ENCODE data around the gene KCNG2. TPM values are rescaled to one million over a fixed set of nuclear protein-coding genes. Genes with fewer than 3 reads are reported as not detected.

KCNG2 gene
- total and polyA plus RNA-seq, 2 experiments from 2014 or later: 0.13 to 0.52 TPM

DNA sequence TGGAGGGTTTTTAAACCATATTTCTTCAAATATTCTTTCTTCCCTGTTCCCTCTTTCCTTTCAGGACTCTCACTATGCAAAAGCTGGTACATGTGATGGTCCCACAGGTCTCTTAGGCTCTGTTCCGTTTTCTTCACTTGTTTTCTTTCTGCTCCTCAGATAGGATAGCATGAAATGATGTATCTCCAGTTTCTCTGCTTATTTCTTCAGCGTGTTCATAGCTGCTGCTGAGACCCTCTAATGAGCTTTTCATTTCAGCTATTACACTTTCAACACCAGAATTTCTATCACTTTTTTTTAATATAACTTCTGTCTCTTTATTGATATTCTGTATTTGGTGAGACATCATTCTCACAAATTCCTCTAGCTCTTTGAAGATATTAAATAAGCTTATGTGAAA is 63.9 kb downstream of the KCNG2 start (continued):
- TF ChIP-seq, protein P1, sequence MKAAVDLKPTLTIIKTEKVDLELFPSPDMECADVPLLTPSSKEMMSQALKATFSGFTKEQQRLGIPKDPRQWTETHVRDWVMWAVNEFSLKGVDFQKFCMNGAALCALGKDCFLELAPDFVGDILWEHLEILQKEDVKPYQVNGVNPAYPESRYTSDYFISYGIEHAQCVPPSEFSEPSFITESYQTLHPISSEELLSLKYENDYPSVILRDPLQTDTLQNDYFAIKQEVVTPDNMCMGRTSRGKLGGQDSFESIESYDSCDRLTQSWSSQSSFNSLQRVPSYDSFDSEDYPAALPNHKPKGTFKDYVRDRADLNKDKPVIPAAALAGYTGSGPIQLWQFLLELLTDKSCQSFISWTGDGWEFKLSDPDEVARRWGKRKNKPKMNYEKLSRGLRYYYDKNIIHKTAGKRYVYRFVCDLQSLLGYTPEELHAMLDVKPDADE (IDR thresholded peaks at IDR 0.05): no peak
- TF ChIP-seq ZNF114 (CRISPR knock-in tag; IDR thresholded peaks at IDR 0.05) (no peak), POLR2AphosphoS5 (IDR thresholded peaks at IDR 0.05; ENCODE audit: low read depth) (no peak)

DNA sequence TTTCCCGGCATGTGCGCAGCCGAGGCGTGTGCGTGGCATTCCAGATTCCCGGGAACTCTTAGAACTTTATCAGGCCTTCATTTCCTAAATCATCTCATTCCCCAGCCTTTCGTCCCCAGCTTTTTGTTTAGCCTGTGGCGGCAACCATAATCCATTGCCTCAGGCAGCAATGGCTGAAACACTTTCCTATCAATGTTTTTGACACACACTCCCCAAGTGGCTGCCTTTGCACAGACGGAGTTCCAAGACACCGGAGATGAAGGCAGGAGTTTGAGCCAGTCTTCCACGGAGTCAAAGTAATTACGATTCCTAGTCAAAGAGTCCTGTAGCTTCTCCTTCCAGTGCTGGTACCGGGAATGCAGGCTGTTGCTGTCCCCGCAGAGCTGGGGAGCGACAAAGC is 64.8 kb downstream of the KCNG2 start:
- Mint-ChIP-seq H3K4me1 (no peaks in the 10 kb centered on the region), H3K9me3 (no peaks in the 10 kb centered on the region), H3K4me3 (no peak overlapping the region), H3K27ac (no peak overlapping the region), H3K27me3 (ENCODE audit: insufficient read depth, low read depth, poor library complexity) (peaks cover 2% of the 10 kb centered on the region), H3K36me3 (ENCODE audit: low read depth) (no peaks in the 10 kb centered on the region)
- Histone ChIP-seq H3K9me2 (ENCODE audit: insufficient read depth) (no peaks in the 10 kb centered on the region), H3K4me1 (ENCODE audit: insufficient read depth) (no peaks in the 10 kb centered on the region), H3K4me3 (no peak overlapping the region), H3K36me3 (ENCODE audit: insufficient read depth) (no peaks in the 10 kb centered on the region), H3K27me3 (ENCODE audit: insufficient read depth) (no peaks in the 10 kb centered on the region), H3F3A (replicated peaks; ENCODE audit: low read depth) (no peaks in the 10 kb centered on the region), H4K20me1 (replicated peaks; ENCODE audit: insufficient read depth) (no peaks in the 10 kb centered on the region), H3K79me2 (replicated peaks; ENCODE audit: insufficient read depth) (no peaks in the 10 kb centered on the region), H3K4me2 (no peak overlapping the region), H3K27ac (ENCODE audit: low read depth) (no peak overlapping the region), H2AFZ (0 out of 2 replicates have a peak overlapping the region, but pooled peaks have one; percentile 28)
- no peak for TF ChIP-seq POLR2AphosphoS5 (IDR thresholded peaks at IDR 0.05; ENCODE audit: low read depth)
- no peak for TF ChIP-seq ZNF114 (CRISPR knock-in tag; IDR thresholded peaks at IDR 0.05)
- TF ChIP-seq, protein P1 (IDR thresholded peaks at IDR 0.05): no peak
- no peak for TF ChIP-seq JUNB (IDR thresholded peaks at IDR 0.05; ENCODE audit: unreplicated experiment)
- TF ChIP-seq, protein P2, sequence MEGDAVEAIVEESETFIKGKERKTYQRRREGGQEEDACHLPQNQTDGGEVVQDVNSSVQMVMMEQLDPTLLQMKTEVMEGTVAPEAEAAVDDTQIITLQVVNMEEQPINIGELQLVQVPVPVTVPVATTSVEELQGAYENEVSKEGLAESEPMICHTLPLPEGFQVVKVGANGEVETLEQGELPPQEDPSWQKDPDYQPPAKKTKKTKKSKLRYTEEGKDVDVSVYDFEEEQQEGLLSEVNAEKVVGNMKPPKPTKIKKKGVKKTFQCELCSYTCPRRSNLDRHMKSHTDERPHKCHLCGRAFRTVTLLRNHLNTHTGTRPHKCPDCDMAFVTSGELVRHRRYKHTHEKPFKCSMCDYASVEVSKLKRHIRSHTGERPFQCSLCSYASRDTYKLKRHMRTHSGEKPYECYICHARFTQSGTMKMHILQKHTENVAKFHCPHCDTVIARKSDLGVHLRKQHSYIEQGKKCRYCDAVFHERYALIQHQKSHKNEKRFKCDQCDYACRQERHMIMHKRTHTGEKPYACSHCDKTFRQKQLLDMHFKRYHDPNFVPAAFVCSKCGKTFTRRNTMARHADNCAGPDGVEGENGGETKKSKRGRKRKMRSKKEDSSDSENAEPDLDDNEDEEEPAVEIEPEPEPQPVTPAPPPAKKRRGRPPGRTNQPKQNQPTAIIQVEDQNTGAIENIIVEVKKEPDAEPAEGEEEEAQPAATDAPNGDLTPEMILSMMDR (conservative IDR thresholded peaks at IDR 0.05; ENCODE audit: low read depth in 2 of 2): no peak
- TF ChIP-seq ZNF331 (CRISPR knock-in tag; IDR thresholded peaks at IDR 0.05; ENCODE audit: low read depth): no peak
- DNase-seq (ENCODE audit: low spot score) (no peak), ATAC-seq (no peak)

DNA sequence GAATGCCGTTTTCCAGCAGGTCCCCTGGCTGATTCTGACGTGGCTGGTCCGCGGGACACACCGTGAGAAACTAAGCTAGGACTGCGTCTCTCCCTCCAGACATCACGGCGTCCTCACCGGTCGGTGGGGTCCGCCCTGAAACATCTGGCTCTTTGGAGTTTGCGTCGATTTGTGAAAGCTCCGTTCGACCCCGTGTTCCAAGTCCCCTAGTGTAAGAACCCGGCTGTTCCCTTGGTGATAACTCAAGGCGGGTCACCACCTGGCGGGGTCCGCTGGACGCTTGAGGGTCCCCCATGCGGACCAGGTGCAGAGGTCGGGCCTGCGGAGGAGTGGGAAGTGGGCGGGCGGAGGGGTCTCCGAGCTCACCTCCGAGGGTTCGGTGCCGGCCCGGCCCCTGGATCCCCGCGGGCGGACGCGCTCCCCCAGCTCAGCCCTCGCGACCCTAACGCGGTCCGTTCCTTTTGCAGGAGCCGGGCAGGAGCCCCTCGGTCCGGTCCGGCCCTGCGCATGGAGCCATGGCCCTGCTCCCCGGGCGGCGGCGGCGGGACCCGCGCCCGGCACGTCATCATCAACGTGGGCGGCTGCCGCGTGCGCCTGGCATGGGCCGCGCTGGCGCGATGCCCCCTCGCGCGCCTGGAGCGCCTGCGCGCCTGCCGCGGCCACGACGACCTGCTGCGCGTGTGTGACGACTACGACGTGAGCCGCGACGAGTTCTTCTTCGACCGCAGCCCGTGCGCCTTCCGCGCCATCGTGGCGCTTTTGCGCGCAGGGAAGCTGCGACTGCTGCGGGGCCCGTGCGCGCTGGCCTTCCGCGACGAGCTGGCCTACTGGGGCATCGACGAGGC is 65.6 kb downstream of the KCNG2 start:
- Histone ChIP-seq H3K27me3 (ENCODE audit: insufficient read depth) (no peaks in the 10 kb centered on the region), H3K27ac (ENCODE audit: low read depth) (no peak overlapping the region), H3F3A (replicated peaks; ENCODE audit: low read depth) (no peaks in the 10 kb centered on the region), H3K4me3 (no peak overlapping the region), H3K9me2 (ENCODE audit: insufficient read depth) (no peaks in the 10 kb centered on the region), H3K4me1 (ENCODE audit: insufficient read depth) (no peaks in the 10 kb centered on the region), H3K4me2 (no peak overlapping the region), H2AFZ (0 out of 2 replicates have a peak overlapping the region, but pooled peaks have one; percentile 28), H3K79me2 (replicated peaks; ENCODE audit: insufficient read depth) (no peaks in the 10 kb centered on the region), H4K20me1 (replicated peaks; ENCODE audit: insufficient read depth) (no peaks in the 10 kb centered on the region), H3K36me3 (ENCODE audit: insufficient read depth) (no peaks in the 10 kb centered on the region)
- H3K27me3 Mint-ChIP-seq (ENCODE audit: insufficient read depth, low read depth, poor library complexity): peaks cover 5% of the 10 kb centered on the region
- H3K36me3 Mint-ChIP-seq (ENCODE audit: low read depth): no peaks in the 10 kb centered on the region
- ATAC-seq (peak; percentile 47), DNase-seq (ENCODE audit: low spot score) (peak; percentile 30)
- H3K4me1 Mint-ChIP-seq: no peaks in the 10 kb centered on the region
- no peak for TF ChIP-seq CREB1 (CRISPR knock-in tag; IDR thresholded peaks at IDR 0.05; ENCODE audit: low read depth)
- TF ChIP-seq, protein P2 (conservative IDR thresholded peaks at IDR 0.05; ENCODE audit: low read depth in 2 of 2): 0 out of 4 replicates have a peak, but pooled peaks of 1 of the 2 experiments have one; percentile 14
- H3K9me3 Mint-ChIP-seq: no peaks in the 10 kb centered on the region
- no peak overlapping the region for H3K27ac Mint-ChIP-seq
- no peak overlapping the region for H3K4me3 Mint-ChIP-seq

Measured in GM23338 (cell line).